NCI-H1436 (cell line): ENCODE measurements around the gene PARD3B.
"Not testable (repeated sequence)": the region's sequence is repeated elsewhere in the genome, so short reads cannot be mapped to it uniquely, and the experiment has no call there.

Experiments used
- DNase-seq: peaks from one replicate; lab custom pipeline; 2025; lab: John Stamatoyannopoulos, UW

PARD3B gene

GRCh38 chr2:205190528-205190927 lies 645.3 kb downstream of the PARD3B start:
- DNase-seq: no peak

- no peak for DNase-seq
These were observed 648.0 kb downstream of the PARD3B start for GRCh38 chr2:205193125-205193835.

GRCh38 chr2:205193836-205194228 lies 648.6 kb downstream of the PARD3B start:
- no peak for DNase-seq

GRCh38 chr2:205197468-205198139 lies 652.3 kb downstream of the PARD3B start:
- no peak for DNase-seq

- DNase-seq: no peak
These were observed 652.9 kb downstream of the PARD3B start for GRCh38 chr2:205198140-205198525.

- no peak for DNase-seq
These were observed 654.0 kb downstream of the PARD3B start for GRCh38 chr2:205199165-205199850.

GRCh38 chr2:205210494-205210893 lies 665.2 kb downstream of the PARD3B start:
- no peak for DNase-seq

- no peak for DNase-seq
These were observed 667.1 kb downstream of the PARD3B start for GRCh38 chr2:205212357-205212756.

- no peak for DNase-seq
These were observed 670.8 kb downstream of the PARD3B start for GRCh38 chr2:205216092-205216491.

GRCh38 chr2:205216580-205216979 lies 671.3 kb downstream of the PARD3B start:
- no peak for DNase-seq

GRCh38 chr2:205217004-205217403 lies 671.7 kb downstream of the PARD3B start:
- no peak for DNase-seq

- no peak for DNase-seq
These were observed 672.8 kb downstream of the PARD3B start for GRCh38 chr2:205218056-205218455.

- not testable (repeated sequence) for DNase-seq
These were observed 673.5 kb downstream of the PARD3B start for GRCh38 chr2:205218816-205219215.

GRCh38 chr2:205220559-205220958 lies 675.3 kb downstream of the PARD3B start:
- DNase-seq: no peak

GRCh38 chr2:205232086-205232485 lies 686.8 kb downstream of the PARD3B start:
- no peak for DNase-seq

- no peak for DNase-seq
These were observed 690.2 kb downstream of the PARD3B start for GRCh38 chr2:205235434-205235833.

- DNase-seq: no peak
These were observed 692.2 kb downstream of the PARD3B start for GRCh38 chr2:205237524-205237923.

- DNase-seq: no peak
These were observed 699.7 kb downstream of the PARD3B start for GRCh38 chr2:205245001-205245400.

- no peak for DNase-seq
These were observed 700.4 kb downstream of the PARD3B start for GRCh38 chr2:205245652-205246051.

- no peak for DNase-seq
These were observed 713.8 kb downstream of the PARD3B start for GRCh38 chr2:205259121-205259520.

GRCh38 chr2:205261516-205262020 lies 716.3 kb downstream of the PARD3B start:
- DNase-seq: no peak

- no peak for DNase-seq
These were observed 722.0 kb downstream of the PARD3B start for GRCh38 chr2:205267323-205267722.

- DNase-seq: no peak
These were observed 725.4 kb downstream of the PARD3B start for GRCh38 chr2:205270689-205271088.
